ENCODE results near the gene DUOX2.

DNA sequence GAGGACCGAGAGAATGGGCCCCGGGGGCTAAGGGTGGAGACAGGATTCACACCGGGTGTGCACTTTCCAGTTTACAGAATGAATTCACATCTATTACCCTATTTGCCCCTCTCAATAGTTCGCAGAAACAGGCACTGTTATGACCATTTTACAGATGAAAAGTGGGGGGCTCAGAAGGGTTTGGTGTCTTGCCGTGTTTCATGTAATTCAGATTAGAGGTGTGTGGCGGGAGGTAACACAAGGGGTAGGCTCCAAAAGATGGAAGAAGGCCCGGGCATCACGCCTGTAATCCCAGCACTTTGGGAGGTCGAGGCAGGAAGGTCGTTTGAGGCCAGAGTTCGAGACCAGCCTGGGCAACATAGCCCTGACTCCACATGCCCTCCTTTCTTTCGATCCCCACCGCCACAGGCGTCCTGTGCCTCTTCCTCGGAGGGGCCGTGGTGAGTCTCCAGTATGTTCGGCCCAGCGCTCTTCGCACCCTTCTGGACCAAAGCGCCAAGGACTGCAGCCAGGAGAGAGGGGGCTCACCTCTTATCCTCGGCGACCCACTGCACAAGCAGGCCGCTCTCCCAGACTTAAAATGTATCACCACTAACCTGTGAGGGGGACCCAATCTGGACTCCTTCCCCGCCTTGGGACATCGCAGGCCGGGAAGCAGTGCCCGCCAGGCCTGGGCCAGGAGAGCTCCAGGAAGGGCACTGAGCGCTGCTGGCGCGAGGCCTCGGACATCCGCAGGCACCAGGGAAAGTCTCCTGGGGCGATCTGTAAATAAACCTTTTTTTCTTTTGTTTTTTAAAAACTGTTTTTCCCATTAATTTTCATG lies 3.5 kb upstream of the DUOX2 start:
- no peak for TF ChIP-seq POLR2A (IDR thresholded peaks at IDR 0.05)
- TF ChIP-seq, protein P1, sequence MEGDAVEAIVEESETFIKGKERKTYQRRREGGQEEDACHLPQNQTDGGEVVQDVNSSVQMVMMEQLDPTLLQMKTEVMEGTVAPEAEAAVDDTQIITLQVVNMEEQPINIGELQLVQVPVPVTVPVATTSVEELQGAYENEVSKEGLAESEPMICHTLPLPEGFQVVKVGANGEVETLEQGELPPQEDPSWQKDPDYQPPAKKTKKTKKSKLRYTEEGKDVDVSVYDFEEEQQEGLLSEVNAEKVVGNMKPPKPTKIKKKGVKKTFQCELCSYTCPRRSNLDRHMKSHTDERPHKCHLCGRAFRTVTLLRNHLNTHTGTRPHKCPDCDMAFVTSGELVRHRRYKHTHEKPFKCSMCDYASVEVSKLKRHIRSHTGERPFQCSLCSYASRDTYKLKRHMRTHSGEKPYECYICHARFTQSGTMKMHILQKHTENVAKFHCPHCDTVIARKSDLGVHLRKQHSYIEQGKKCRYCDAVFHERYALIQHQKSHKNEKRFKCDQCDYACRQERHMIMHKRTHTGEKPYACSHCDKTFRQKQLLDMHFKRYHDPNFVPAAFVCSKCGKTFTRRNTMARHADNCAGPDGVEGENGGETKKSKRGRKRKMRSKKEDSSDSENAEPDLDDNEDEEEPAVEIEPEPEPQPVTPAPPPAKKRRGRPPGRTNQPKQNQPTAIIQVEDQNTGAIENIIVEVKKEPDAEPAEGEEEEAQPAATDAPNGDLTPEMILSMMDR (IDR thresholded peaks at IDR 0.05 in 4 of 5, conservative IDR thresholded peaks at IDR 0.05 in 1 of 5): no peak

All from gastrocnemius medialis (tissue), 4 donors.